Upper lobe of right lung (tissue), 1 donor: Measurements from ENCODE around the gene ABCA9. TPM values are rescaled to one million over a fixed set of nuclear protein-coding genes. Genes with fewer than 3 reads are reported as not detected.

ENCODE experiments used
- ATAC-seq: fragments of 200-7000 bp; cut with Tn5 transposase; one replicate; pipeline ENCODE4 v1.9.1; 2020; ENCODE audit warnings: mild to moderate bottlenecking, moderate library complexity
- DNase-seq: peaks from one replicate; pipeline ENCODE4 v3.0.0-alpha.2; 2020
- H3K27ac ChIP-seq: fragments of 200-600 bp; one replicate; pipeline ENCODE4 v1.8.0; 2022
- H3K27me3 ChIP-seq: fragments of 200-600 bp; one replicate; pipeline ENCODE4 v1.8.0; 2022; ENCODE audit warnings: mild to moderate bottlenecking
- H3K36me3 ChIP-seq: fragments of 200-600 bp; one replicate; pipeline ENCODE4 v1.8.0; 2022
- H3K4me1 ChIP-seq: fragments of 200-600 bp; one replicate; pipeline ENCODE4 v1.8.0; 2022
- H3K4me3 ChIP-seq: fragments of 200-600 bp; one replicate; pipeline ENCODE4 v1.8.0; 2022; ENCODE audit warnings: mild to moderate bottlenecking
- H3K9me3 ChIP-seq: fragments of 200-600 bp; one replicate; pipeline ENCODE4 v1.8.0; 2022
- CTCF ChIP-seq: fragments of 200-600 bp; IDR thresholded peaks from one replicate; pipeline ENCODE4 v1.8.0; 2022; ENCODE audit warnings: antibody characterized with exemption
- intact Hi-C: fragments of 100-400 bp; cut with DNase I; formaldehyde crosslinking; loops from one replicate; pipeline ENCODE4 v1.11.0; 2022
- total RNA-seq: library from RNA; stranded (reverse); fragmentation: NEBNext Ultra II Directional; extraction: Animal tissue kit (Norgen Biotek cat#: 25700); gene quantifications from one replicate; pipeline ENCODE4 v1.2.1, GENCODE V29; 2021
- donor health status: DM: no; HTN: yes; CAD: no; lungs with severe emphysema.

ABCA9 gene
- total RNA-seq, 1 donor from 2014 or later = 11.1 TPM

- H3K9me3 ChIP-seq = no peaks in the 10 kb centered on the region
- TF ChIP-seq CTCF = no peak
- intact Hi-C loops = no loop called here
- H3K27me3 ChIP-seq = no peaks in the 10 kb centered on the region
- H3K4me1 ChIP-seq = no peaks in the 10 kb centered on the region
- no peak for DNase-seq
- H3K36me3 ChIP-seq = no peaks in the 10 kb centered on the region
- ATAC-seq = no peak
- no peak overlapping the region for H3K4me3 ChIP-seq
- H3K27ac ChIP-seq = no peak overlapping the region
Observed at GRCh38 chr17:69064001-69064400, 3.3 kb upstream of the ABCA9 start.

GRCh38 chr17:69062860-69063581, 2.3 kb upstream of the ABCA9 start:
- Histone ChIP-seq H3K4me1 (no peaks in the 10 kb centered on the region), H3K4me3 (no peak overlapping the region), H3K27me3 (no peaks in the 10 kb centered on the region), H3K36me3 (no peaks in the 10 kb centered on the region), H3K9me3 (no peaks in the 10 kb centered on the region), H3K27ac (no peak overlapping the region)
- no peak for DNase-seq
- intact Hi-C loops = no loop called here
- no peak for ATAC-seq
- TF ChIP-seq CTCF = no peak

GRCh38 chr17:69061721-69062556, 1.2 kb upstream of the ABCA9 start:
- Histone ChIP-seq H3K9me3 (no peaks in the 10 kb centered on the region), H3K4me1 (no peaks in the 10 kb centered on the region), H3K4me3 (no peak overlapping the region), H3K27me3 (no peaks in the 10 kb centered on the region), H3K27ac (no peak overlapping the region), H3K36me3 (no peaks in the 10 kb centered on the region)
- TF ChIP-seq CTCF = no peak
- intact Hi-C loops = no loop called here
- DNase-seq (no peak), ATAC-seq (no peak)

GRCh38 chr17:69059458-69060175, 1.1 kb downstream of the ABCA9 start:
- Histone ChIP-seq H3K27ac (no peak overlapping the region), H3K4me3 (no peak overlapping the region), H3K4me1 (no peaks in the 10 kb centered on the region), H3K27me3 (no peaks in the 10 kb centered on the region), H3K9me3 (no peaks in the 10 kb centered on the region), H3K36me3 (no peaks in the 10 kb centered on the region)
- DNase-seq (no peak), ATAC-seq (no peak)
- intact Hi-C loops = no loop called here
- TF ChIP-seq CTCF = no peak

GRCh38 chr17:69058165-69058564, 2.6 kb downstream of the ABCA9 start:
- Histone ChIP-seq H3K4me1 (no peaks in the 10 kb centered on the region), H3K36me3 (no peaks in the 10 kb centered on the region), H3K27ac (no peak overlapping the region), H3K4me3 (no peak overlapping the region), H3K9me3 (no peaks in the 10 kb centered on the region), H3K27me3 (no peaks in the 10 kb centered on the region)
- peak; percentile 14 for TF ChIP-seq CTCF
- ATAC-seq (peak; percentile 74), DNase-seq (no peak)
- intact Hi-C loops = no loop called here
